HFFc6 (cell line): ENCODE results near the gene AGR2. TPM values are rescaled to one million over a fixed set of nuclear protein-coding genes. Genes with fewer than 3 reads are reported as not detected.

Experiments used
- DNase-seq: peaks from one replicate; pipeline ENCODE4 v3.0.0-alpha.2; 2018
- H3K27ac Mint-ChIP-seq: 2 replicates; pipeline ENCODE4 v1.8.0; 2020; ENCODE audit warnings: mild to moderate bottlenecking, mixed read lengths
- H3K27me3 Mint-ChIP-seq: 2 replicates; pipeline ENCODE4 v1.8.0; 2021; ENCODE audit warnings: mild to moderate bottlenecking, moderate library complexity, mixed read lengths; ENCODE audit not compliant: insufficient read depth
- H3K36me3 Mint-ChIP-seq: 2 replicates; pipeline ENCODE4 v1.8.0; 2021; ENCODE audit warnings: low read depth, mixed read lengths
- H3K4me1 Mint-ChIP-seq: 2 replicates; pipeline ENCODE4 v1.8.0; 2020; ENCODE audit warnings: low read depth, mixed read lengths
- H3K4me3 Mint-ChIP-seq: 2 replicates; pipeline ENCODE4 v1.8.0; 2020; ENCODE audit warnings: mild to moderate bottlenecking, moderate library complexity, mixed read lengths
- H3K9me3 Mint-ChIP-seq: 2 replicates; pipeline ENCODE4 v1.8.0; 2020; ENCODE audit warnings: mild to moderate bottlenecking, mixed read lengths
- CTCF ChIP-seq: fragments of 200-600 bp; sonication (generic); IDR thresholded peaks from 2 replicates; pipeline ENCODE4 v1.5.0; 2021; ENCODE audit warnings: antibody characterized with exemption, mild to moderate bottlenecking
- total RNA-seq, 6 experiments: library from RNA; stranded (reverse); fragmentation: NEBNext Ultra II Directional; extraction: Animal tissue kit (Norgen Biotek cat#: 25700); gene quantifications; 2 replicates in 1 of 6; 3 replicates in 5 of 6; pipeline ENCODE4 v1.2.3, GENCODE V29; 2021

The AGR2 gene
- total RNA-seq, 6 experiments from 2014 or later: not detected

GRCh38 chr7:16805441-16805840, 642 bp upstream of the AGR2 start:
- no peaks in the 10 kb centered on the region for H3K36me3 Mint-ChIP-seq
- no peak for DNase-seq
- no peaks in the 10 kb centered on the region for H3K27me3 Mint-ChIP-seq
- H3K4me3 Mint-ChIP-seq: no peak overlapping the region
- no peak for TF ChIP-seq CTCF
- H3K9me3 Mint-ChIP-seq: no peaks in the 10 kb centered on the region
- no peak overlapping the region for H3K27ac Mint-ChIP-seq
- H3K4me1 Mint-ChIP-seq: peaks cover 27% of the 10 kb centered on the region

GRCh38 chr7:16803881-16804673, 722 bp downstream of the AGR2 start:
- Mint-ChIP-seq H3K36me3 (no peaks in the 10 kb centered on the region), H3K4me3 (no peak overlapping the region), H3K9me3 (no peaks in the 10 kb centered on the region), H3K27ac (no peak overlapping the region; the same call in 1 of the 2 replicates), H3K4me1 (peaks cover 27% of the 10 kb centered on the region), H3K27me3 (no peaks in the 10 kb centered on the region)
- DNase-seq: no peak
- TF ChIP-seq CTCF: no peak

- TF ChIP-seq CTCF: no peak
- H3K4me1 Mint-ChIP-seq: peaks cover 27% of the 10 kb centered on the region
- H3K9me3 Mint-ChIP-seq: no peaks in the 10 kb centered on the region
- DNase-seq: no peak
- no peak overlapping the region for H3K4me3 Mint-ChIP-seq
- no peaks in the 10 kb centered on the region for H3K36me3 Mint-ChIP-seq
- no peaks in the 10 kb centered on the region for H3K27me3 Mint-ChIP-seq
- no peak overlapping the region for H3K27ac Mint-ChIP-seq
Measured at GRCh38 chr7:16803125-16803524, 1.7 kb downstream of the AGR2 start.

DNA sequence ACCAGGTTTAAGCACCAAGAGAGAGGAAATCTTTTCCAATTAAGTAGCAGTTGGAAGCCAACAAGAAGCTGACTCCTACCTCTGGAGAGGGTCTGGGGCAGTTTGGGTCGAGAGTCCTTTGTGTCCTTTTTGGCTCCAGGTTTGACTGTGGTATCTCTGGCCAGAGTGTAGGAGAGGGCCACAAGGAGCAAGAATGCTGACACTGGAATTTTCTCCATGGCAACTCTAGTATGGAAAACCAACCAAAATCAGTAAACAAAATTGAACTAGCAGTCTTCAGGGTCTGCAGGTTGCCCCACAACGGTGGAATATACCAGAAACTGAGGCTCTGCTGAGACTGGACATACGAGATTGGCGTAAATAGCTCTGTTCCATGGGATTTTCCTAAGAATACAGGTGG, 3.2 kb downstream of the AGR2 start:
- Mint-ChIP-seq H3K4me3 (no peak overlapping the region), H3K27ac (no peak overlapping the region), H3K4me1 (peaks cover 27% of the 10 kb centered on the region), H3K36me3 (no peaks in the 10 kb centered on the region), H3K27me3 (no peaks in the 10 kb centered on the region), H3K9me3 (no peaks in the 10 kb centered on the region)
- TF ChIP-seq CTCF: no peak
- no peak for DNase-seq

DNA sequence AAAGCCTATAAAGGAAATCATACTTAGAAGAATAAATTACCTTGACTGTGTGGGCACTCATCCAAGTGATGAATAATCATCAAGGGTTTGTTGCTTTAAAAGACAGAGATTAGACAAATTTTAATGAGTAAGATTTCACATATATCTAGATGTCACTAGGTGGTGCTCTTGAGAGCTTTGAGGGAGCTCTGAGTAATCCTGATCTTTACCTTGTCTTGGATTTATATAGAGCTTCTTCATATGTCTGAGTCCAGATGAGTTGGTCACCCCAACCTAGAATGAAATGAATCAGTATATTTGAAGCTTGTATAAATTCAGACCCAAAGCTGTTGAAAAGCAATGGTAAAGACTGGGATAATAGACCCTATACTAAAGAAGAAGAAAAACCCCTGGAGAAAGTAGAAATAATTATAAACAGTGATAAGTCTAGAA, 3.7 kb downstream of the AGR2 start:
- no peaks in the 10 kb centered on the region for H3K9me3 Mint-ChIP-seq
- H3K27ac Mint-ChIP-seq: no peak overlapping the region
- peak; percentile 80 for TF ChIP-seq CTCF
- DNase-seq: peak; percentile 84
- peaks cover 27% of the 10 kb centered on the region for H3K4me1 Mint-ChIP-seq
- H3K4me3 Mint-ChIP-seq: no peak overlapping the region
- H3K27me3 Mint-ChIP-seq: no peaks in the 10 kb centered on the region
- no peaks in the 10 kb centered on the region for H3K36me3 Mint-ChIP-seq
